Cortex of kidney (tissue), 1 donor: ENCODE results near the gene TTLL11.
"Not testable (repeated sequence)": the region's sequence is repeated elsewhere in the genome, so short reads cannot be mapped to it uniquely, and the experiment has no call there.

Experiments
- DNase-seq: peaks from one replicate; lab custom pipeline; 2025; lab: John Stamatoyannopoulos, UW

The TTLL11 gene

DNA sequence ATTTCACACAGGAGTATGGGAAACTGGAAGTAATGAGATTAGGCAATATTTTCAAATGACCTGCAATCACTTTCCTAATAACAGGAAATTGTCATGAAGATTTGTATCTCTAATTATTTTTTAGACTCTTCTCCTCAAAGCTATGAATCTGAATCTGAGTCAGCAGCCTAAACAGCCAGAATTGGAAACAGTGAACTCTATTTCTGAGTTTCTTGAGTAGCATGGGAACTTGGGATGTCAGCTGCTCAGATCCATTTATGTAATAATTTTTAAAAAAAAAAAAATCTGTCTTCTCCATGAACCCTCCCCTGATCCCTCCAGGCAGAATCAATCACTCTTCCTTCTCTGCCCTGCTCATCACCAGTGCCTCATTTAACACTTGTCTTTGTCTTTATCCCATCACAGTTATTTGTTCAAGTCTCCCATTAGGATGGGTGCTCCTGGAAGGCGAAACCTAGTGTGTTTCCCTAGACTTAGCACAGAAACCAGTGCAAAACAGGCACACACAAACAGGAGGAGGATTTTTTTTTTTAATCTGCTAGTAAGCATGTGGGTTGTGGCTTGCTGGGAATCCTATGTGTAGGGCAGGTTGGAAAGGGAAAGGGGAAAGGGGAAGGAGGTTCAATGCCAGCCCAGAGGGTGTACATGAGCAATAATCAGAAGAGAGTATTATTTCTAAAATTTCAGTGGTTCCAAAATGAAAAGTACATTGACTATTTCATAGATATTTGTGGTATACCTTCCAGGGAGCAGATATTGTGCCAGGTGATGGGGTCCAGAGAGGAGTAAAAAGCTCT is 186.8 kb downstream of the TTLL11 start:
- DNase-seq = no peak

DNA sequence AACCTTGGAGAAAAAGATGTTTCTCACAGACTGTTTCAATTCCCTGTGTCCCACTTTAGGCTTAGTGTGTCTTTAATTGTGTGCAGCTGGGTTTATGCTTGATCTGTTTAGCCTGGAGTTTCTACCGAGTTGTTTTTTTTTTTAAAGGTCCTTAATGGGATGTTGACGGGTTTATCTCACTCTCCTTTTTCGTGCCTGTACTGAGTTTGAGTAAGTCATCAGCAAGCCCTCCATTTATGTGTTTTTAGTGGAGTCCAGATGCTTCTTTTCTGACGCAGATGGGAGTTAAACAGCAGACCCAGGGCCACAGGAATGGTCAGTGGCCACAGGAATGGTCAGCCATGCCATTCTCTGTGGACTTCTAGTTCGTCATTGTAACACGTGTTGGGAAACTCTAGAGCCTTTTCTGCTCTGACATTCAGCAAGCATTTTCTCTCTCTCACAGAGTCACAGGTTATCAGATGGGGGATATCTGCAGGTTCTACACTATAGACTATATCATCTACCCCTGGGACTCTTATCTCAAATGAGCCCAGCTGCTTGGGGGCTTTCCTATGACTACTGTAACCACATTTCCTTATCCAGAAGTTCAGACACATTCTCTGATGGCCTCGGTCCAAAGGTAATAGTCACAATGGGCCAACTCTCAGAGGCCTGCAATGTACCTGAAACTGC is 190.5 kb downstream of the TTLL11 start:
- DNase-seq = no peak

DNA sequence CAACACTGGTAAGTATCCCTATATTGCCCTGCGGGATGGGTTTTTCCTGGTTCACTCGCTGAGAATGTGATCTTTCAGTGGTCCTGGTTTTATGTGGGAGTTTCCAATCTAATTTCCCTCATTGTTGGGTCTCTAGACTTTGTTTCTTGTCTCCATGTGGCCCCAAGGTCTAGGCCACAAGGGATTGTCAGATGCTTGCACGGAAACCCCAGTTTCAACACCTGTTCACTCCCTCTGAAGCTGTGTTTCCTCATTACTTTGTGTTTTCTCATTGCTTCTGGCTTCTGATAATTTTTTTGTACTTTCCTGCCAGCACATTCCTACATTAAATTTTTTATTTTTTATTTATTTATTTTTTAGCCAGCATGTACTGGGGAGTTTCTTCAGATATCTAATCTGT is 191.5 kb downstream of the TTLL11 start:
- no peak for DNase-seq

- DNase-seq = no peak
Observed at GRCh38 chr9:121900163-121900562, 192.9 kb downstream of the TTLL11 start.

- DNase-seq = no peak
Observed at GRCh38 chr9:121898856-121899255, 194.3 kb downstream of the TTLL11 start.

DNA sequence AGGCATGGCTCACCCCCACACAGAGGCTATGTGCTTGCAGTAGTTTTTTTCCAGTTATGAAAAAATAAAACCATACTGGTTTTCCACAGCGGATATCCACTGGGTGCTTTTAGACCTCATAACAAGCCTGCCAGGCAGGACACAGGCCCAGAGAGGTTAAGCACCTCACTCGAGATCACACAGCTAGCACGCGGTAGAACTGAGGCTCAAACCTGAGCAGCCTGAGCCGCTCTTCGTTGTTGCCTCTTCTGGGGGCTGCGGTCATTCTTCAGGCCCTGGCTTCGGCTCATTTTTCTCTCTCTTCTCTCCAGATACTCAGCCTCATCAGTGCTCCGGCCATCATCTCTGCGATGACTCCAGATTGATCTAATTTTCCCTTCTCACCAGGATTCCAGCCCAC is 196.0 kb downstream of the TTLL11 start:
- no peak for DNase-seq

GRCh38 chr9:121896545-121896943 is 196.6 kb downstream of the TTLL11 start:
- no peak for DNase-seq

DNA sequence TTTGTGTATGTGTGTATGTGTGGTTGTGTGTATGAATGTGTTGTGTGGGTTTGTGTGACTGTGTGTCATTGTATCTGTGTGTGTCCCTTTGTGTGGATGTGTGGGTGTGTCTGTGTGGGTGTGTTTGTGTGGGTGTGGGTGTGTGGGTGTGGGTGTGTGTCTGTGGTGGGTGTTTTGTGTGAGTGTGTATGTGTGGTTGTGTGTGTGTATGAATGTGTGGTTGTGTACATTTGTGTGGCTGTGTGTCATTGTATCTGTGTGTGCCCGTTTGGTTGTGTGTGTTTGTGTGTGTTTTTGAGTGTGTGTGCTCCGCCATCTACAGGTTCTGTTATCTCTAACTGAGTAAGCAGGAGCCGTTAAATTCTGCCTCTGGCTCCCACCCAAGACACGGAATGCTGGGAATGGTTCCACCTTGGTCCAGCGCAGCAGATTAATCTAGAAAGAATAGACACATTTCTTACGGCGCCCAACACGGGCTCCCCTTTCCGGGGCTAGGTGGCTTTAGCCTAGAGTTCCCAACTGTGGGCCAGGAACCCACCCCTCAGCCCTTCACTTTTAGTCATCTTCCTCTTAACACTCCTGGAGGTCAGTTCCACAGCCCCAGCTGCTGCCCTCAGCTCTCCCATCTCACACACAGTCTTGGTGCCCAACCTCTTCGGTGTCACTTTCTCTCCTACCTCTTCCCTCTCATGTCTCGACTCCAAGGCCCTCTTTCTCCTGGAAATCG is 197.1 kb downstream of the TTLL11 start:
- no peak for DNase-seq

GRCh38 chr9:121895358-121895757 is 197.8 kb downstream of the TTLL11 start:
- no peak for DNase-seq

GRCh38 chr9:121894380-121894779 is 198.7 kb downstream of the TTLL11 start:
- not testable (repeated sequence) for DNase-seq

- DNase-seq = no peak
Observed at GRCh38 chr9:121893786-121894185, 199.3 kb downstream of the TTLL11 start.

DNA sequence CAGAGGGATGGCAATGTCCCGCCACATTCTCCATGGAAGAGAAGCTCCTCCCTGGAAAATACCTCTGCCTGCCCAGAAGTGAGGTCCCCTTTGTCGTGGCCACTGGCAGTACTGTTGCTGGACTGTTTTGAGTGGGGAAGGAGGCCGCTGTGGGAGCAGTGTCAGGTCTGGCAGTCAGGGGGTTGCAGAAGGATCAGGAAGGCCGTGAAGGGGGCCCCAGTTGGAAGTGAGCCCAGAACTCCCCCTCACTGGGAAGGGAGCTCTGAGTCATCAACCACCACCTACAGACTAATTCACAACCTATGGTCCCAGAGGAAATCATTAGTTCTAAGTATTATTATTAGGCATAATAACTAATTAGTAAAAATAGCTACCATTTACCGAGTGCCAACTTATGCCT is 200.4 kb downstream of the TTLL11 start:
- no peak for DNase-seq

- no peak for DNase-seq
Observed at GRCh38 chr9:121890746-121891145, 202.4 kb downstream of the TTLL11 start.

DNA sequence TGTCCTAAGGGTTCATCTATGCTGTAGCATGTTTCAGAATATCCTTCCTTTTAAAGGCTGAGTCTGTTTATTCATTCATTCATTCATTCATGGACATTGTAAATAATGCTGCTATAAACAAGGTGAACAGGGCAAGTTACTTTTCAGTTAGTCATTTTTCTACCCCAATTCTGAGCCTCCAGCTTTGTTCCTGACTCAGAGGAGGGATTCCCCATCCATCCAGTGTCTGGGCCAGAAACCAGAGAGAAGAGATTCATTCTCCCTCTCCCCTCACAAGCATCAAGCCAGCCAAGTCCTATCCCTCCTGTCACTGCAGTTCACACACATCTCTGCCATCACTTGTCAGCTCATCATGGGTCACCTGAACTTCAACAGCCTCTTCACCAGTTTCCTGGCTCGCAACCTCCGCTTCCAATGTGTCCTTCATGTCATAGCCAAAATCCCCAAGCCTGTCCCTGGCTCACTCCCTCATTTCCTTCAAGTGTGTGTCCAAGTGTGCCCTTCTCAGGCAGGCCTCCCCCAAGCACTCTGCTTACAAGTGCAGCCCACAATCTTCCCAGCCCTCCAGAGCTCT is 203.0 kb downstream of the TTLL11 start:
- no peak for DNase-seq

DNA sequence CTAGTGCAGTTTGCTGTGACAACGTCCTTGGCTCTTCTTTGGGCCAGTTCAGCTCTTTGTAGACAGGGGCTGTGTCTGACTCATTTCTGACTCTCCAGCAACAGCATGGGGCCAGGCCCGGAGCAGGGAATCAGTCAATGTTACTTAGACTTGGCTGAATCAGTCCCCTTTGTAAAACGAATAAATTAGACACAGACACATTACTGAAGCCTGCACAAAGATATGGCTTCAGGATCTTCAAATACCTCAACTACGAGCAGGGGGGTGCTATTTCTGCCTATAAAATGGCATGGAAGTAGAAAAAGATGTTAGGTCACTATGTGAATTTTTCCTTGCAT is 204.7 kb downstream of the TTLL11 start:
- DNase-seq = no peak

GRCh38 chr9:121887553-121888437 is 205.3 kb downstream of the TTLL11 start:
- DNase-seq = no peak

GRCh38 chr9:121886759-121887485 is 206.2 kb downstream of the TTLL11 start:
- DNase-seq = no peak

DNA sequence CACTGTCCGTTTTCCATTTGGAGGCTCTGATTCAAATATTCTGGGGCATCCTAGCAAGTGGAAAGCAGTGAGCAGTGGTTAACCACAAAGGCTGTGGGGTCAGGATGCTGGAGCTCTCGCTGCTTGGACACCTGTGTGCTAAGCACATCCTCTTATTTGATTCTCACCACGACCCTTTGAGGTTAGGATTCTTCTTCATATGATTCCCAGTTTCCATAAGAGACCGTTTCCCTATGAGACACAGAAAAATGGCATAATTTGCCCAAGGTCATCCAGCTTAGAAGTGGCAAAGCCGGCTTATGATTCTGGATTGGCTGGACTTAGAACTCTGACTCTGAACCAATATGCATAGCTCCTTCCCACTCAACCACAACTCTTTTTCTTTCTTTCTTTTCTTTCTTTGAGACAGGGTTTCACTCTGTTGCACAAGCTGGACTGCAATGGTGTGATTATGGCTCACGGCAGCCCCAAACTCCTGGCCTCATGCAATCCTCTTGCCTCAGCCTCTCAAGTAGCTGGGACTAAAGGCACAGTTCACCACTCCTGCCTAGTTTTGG is 207.7 kb downstream of the TTLL11 start:
- no peak for DNase-seq

GRCh38 chr9:121884057-121884541 is 209.0 kb downstream of the TTLL11 start:
- DNase-seq = no peak

DNA sequence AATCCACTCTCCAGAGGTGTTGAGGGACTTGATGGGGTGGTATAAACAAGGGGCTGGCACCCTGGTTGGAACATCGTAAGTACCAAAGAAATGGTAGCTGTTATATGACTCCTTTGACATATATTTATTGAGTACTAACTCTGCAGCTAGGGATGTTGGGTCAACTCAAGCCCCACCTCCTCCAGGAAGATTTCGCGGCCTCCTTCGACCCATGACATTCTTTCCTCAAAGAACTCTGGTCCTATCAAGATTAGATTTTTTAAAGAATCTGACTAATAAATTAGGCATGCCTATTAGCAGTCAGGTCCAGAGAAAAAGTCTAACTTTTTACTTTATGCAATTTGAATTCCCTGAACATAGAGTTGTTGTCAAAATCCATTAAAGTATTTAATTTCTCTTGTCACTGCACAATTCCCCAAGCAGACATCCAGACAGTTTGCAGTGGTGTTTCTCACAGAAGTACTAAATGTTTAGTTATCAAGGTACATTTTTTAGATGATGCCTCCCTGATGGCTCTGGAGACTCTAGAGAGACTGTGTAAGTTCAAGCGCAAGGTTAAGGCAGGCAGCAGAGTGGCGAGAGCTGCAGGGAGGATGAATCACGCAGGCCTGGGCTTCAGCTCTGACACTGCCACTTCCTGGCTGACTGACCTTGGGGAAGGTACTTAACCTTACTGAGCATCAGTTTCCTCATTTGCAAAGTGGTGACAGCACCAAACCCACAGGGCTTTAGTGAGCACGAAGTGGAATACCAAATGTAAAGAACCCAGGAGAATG is 209.6 kb downstream of the TTLL11 start:
- DNase-seq = no peak
